HepG2 (cell line): Measurements from ENCODE around the gene OR5B2.

ENCODE experiments used
- FOXA1 ChIP-seq, 2 experiments: fragments of 450-650 bp in 1 of 2; sonication (generic) in 1 of 2; formaldehyde crosslinking in 1 of 2; IDR thresholded peaks; 2 replicates each; pipeline versions ENCODE4 v1.4.0 to v1.6.1; 2016 to 2020; ENCODE audit warnings: missing genetic modification reagents in 1 of 2
- FOXK1 ChIP-seq: sonication (generic); formaldehyde crosslinking; IDR thresholded peaks from 2 replicates; pipeline ENCODE4 v1.4.0; 2020; ENCODE audit warnings: low read depth, missing genetic modification reagents, borderline replicate concordance
- KAT7 ChIP-seq: IDR thresholded peaks from 2 replicates; pipeline ENCODE4 v1.6.1; 2018; ENCODE audit warnings: borderline replicate concordance, missing compliant biosample characterization
- NBN ChIP-seq: fragments of 450-650 bp; conservative IDR thresholded peaks from 2 replicates; pipeline ENCODE4 v1.6.1; 2017
- POLR2AphosphoS5 ChIP-seq: IDR thresholded peaks from 2 replicates; pipeline ENCODE4 v1.6.1; 2012; ENCODE audit warnings: low read depth, low read length
- RBM22 ChIP-seq: fragments of 200-400 bp; formaldehyde crosslinking; optimal IDR thresholded peaks from 2 replicates; pipeline ENCODE3; 2017; ENCODE audit warnings: mild to moderate bottlenecking, low read length, moderate library complexity
- SIX4 ChIP-seq: sonication (generic); formaldehyde crosslinking; IDR thresholded peaks from 2 replicates; pipeline ENCODE4 v1.4.0; 2020; ENCODE audit warnings: missing genetic modification reagents
- SUZ12 ChIP-seq: fragments of 150-350 bp; IDR thresholded peaks from 2 replicates; pipeline ENCODE4 v1.6.1; 2014; ENCODE audit warnings: low read depth, low read length
- ZNF354B ChIP-seq: sonication (generic); formaldehyde crosslinking; IDR thresholded peaks from 2 replicates; pipeline ENCODE4 v1.8.0; 2022; ENCODE audit warnings: mild to moderate bottlenecking, missing genetic modification reagents
- TF ChIP-seq, protein P1 (sequence below): sonication (generic); formaldehyde crosslinking; IDR thresholded peaks from 2 replicates; pipeline ENCODE4 v1.5.0; 2020; ENCODE audit warnings: mild to moderate bottlenecking, missing genetic modification reagents, moderate library complexity
- TF ChIP-seq, protein P2 (sequence below): sonication (generic); formaldehyde crosslinking; IDR thresholded peaks from 2 replicates; pipeline ENCODE4 v1.4.0; 2020; ENCODE audit warnings: mild to moderate bottlenecking, low read depth, missing genetic modification reagents
- TF ChIP-seq, protein P3 (sequence below): sonication (generic); formaldehyde crosslinking; IDR thresholded peaks from 2 replicates; pipeline ENCODE4 v1.8.0; 2022; ENCODE audit warnings: mild to moderate bottlenecking, missing genetic modification reagents
- TF ChIP-seq, protein P4 (sequence below): sonication (generic); formaldehyde crosslinking; IDR thresholded peaks from 2 replicates; pipeline ENCODE4 v1.8.0; 2022; ENCODE audit warnings: missing genetic modification reagents, mild to moderate bottlenecking, moderate library complexity, borderline replicate concordance

DNA sequence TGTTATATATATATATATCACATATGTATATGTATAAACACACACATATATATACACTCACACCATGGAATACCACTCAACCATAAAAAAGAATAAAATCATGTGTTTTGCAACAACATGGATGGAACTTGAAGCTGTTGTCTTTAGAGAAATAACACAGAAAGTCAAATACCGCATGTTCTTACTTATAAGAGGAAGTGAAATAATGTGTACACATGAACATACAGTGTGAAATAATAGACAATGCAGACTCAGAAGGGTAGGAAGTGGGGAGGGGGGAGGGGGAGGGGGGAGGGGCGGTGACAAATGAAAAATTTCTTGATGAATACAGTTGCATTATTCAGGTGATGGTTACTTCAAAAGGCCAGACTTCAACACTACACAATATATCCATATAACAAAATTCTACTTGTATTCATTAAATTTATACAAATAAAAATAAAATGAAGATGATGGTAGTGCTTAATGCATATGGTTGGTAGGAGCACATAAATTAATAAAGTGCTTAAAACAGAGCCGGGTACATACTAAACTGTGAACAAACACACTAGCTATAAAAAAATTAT, 5.8 kb upstream of the OR5B2 start:
- TF ChIP-seq, protein P1, sequence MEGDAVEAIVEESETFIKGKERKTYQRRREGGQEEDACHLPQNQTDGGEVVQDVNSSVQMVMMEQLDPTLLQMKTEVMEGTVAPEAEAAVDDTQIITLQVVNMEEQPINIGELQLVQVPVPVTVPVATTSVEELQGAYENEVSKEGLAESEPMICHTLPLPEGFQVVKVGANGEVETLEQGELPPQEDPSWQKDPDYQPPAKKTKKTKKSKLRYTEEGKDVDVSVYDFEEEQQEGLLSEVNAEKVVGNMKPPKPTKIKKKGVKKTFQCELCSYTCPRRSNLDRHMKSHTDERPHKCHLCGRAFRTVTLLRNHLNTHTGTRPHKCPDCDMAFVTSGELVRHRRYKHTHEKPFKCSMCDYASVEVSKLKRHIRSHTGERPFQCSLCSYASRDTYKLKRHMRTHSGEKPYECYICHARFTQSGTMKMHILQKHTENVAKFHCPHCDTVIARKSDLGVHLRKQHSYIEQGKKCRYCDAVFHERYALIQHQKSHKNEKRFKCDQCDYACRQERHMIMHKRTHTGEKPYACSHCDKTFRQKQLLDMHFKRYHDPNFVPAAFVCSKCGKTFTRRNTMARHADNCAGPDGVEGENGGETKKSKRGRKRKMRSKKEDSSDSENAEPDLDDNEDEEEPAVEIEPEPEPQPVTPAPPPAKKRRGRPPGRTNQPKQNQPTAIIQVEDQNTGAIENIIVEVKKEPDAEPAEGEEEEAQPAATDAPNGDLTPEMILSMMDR (CRISPR knock-in tag) = no peak
- TF ChIP-seq FOXK1 (CRISPR knock-in tag) (no peak), KAT7 (CRISPR knock-in tag) (no peak), RBM22 (no peak), FOXA1 (IDR thresholded peaks at IDR 0.05) (no peak), FOXA1 (CRISPR knock-in tag; IDR thresholded peaks at IDR 0.05) (no peak), SIX4 (no peak), SUZ12 (no peak), ZNF354B (CRISPR knock-in tag) (no peak), POLR2AphosphoS5 (no peak), NBN (no peak)
- TF ChIP-seq, protein P2, sequence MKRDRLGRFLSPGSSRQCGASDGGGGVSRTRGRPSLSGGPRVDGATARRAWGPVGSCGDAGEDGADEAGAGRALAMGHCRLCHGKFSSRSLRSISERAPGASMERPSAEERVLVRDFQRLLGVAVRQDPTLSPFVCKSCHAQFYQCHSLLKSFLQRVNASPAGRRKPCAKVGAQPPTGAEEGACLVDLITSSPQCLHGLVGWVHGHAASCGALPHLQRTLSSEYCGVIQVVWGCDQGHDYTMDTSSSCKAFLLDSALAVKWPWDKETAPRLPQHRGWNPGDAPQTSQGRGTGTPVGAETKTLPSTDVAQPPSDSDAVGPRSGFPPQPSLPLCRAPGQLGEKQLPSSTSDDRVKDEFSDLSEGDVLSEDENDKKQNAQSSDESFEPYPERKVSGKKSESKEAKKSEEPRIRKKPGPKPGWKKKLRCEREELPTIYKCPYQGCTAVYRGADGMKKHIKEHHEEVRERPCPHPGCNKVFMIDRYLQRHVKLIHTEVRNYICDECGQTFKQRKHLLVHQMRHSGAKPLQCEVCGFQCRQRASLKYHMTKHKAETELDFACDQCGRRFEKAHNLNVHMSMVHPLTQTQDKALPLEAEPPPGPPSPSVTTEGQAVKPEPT = no peak
- TF ChIP-seq, protein P3, sequence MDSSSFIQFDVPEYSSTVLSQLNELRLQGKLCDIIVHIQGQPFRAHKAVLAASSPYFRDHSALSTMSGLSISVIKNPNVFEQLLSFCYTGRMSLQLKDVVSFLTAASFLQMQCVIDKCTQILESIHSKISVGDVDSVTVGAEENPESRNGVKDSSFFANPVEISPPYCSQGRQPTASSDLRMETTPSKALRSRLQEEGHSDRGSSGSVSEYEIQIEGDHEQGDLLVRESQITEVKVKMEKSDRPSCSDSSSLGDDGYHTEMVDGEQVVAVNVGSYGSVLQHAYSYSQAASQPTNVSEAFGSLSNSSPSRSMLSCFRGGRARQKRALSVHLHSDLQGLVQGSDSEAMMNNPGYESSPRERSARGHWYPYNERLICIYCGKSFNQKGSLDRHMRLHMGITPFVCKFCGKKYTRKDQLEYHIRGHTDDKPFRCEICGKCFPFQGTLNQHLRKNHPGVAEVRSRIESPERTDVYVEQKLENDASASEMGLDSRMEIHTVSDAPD (CRISPR knock-in tag) = no peak
- TF ChIP-seq, protein P4, sequence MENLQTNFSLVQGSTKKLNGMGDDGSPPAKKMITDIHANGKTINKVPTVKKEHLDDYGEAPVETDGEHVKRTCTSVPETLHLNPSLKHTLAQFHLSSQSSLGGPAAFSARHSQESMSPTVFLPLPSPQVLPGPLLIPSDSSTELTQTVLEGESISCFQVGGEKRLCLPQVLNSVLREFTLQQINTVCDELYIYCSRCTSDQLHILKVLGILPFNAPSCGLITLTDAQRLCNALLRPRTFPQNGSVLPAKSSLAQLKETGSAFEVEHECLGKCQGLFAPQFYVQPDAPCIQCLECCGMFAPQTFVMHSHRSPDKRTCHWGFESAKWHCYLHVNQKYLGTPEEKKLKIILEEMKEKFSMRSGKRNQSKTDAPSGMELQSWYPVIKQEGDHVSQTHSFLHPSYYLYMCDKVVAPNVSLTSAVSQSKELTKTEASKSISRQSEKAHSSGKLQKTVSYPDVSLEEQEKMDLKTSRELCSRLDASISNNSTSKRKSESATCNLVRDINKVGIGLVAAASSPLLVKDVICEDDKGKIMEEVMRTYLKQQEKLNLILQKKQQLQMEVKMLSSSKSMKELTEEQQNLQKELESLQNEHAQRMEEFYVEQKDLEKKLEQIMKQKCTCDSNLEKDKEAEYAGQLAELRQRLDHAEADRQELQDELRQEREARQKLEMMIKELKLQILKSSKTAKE (CRISPR knock-in tag) = no peak
